GM19240 (cell line): ENCODE measurements around the gene TMED4.
A peak's percentile ranks its signal among the peaks of the same experiment; 100 is the strongest.
"Not testable (repeated sequence)": the region's sequence is repeated elsewhere in the genome, so short reads cannot be mapped to it uniquely, and the experiment has no call there.

Experiments used
- DNase-seq: peaks from one replicate; pipeline ENCODE4 v3.0.0; 2011; ENCODE audit warnings: low spot score; ENCODE audit not compliant: insufficient read length

The TMED4 gene

GRCh38 chr7:44607141-44608068, 25.4 kb upstream of the TMED4 start:
- DNase-seq = no peak

DNA sequence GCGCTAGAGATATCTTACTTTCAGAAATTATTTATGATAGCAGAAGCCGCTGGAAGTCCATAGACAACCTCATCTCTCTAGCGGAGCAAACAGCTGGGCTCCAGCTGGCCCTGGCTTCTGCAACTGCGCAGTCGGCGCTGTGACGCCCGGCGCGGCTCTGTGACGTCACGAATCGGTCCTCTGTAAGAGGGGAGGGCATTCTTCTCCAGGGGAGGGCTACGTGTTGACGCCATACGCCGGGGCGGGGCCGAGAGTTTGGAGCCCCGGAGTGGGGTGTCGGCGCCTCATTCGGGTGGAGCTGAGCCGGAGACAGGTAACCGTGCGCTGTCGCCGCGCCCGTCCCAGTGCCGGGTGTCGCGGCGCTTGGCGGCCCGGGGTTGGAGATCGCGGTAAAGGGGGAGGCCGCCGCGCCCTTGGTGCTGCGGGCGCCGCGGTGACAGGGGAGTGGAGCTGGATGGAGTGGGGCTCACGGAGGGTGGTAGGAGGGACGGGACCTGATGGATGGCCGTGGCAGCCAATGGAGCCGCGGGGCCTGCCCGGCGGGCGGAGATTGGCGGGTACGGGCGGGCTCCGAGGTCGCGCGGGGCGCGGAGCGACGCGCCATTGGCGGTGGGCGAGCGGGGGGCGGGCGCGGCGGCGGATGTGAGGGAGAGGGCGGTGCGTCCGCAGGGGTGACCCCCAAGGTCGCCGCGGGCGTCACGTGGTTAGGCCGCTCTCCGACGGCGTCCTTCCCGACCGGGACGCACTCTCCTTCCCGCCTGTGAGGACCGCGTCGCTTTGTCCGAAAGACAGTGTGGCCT, 24.5 kb upstream of the TMED4 start, which contains the start of gene OGDH:
Gene OGDH (plus strand): TSS at position 287 of the 800 bp plus-strand sequence. CDS start 17,717 bp downstream, outside the sequence.
- DNase-seq = peak; percentile 93

GRCh38 chr7:44604941-44605340, 22.9 kb upstream of the TMED4 start:
- no peak for DNase-seq

DNA sequence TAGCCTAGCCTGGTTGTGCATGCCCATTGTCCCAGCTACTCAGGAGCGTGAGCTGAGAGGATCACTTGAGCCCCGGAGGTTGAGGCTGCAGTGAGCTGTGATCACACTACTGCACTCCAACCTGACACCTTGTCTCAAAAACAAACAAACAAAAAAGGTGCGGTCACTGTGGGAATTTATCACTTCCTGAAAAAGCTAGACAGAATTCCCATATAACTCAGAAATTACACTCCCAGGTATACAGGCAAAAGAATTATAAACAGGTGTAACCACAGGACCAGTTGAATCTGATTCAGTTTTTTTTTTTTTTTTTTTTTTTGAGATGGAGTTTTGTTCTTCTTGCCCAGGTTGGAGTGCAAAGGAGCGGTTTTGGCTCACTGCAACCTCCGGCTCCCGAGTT, 21.2 kb upstream of the TMED4 start:
- no peak for DNase-seq

DNA sequence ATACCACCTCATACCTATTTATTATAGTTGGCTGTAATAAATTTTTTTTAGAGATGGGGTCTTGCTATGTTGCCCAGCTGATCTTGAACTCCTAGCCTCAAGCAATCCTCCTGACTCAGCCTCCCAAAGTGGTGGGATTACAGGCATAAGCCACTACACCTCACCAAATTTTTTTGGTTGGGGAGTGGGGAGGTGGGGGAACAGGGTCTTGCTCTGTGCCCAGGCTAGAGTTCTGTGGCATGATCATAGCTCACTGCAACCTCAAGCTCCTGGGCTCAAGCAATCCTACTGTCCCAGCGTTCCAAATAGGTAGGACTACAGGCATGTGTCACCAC, 20.5 kb upstream of the TMED4 start:
- DNase-seq = no peak

DNA sequence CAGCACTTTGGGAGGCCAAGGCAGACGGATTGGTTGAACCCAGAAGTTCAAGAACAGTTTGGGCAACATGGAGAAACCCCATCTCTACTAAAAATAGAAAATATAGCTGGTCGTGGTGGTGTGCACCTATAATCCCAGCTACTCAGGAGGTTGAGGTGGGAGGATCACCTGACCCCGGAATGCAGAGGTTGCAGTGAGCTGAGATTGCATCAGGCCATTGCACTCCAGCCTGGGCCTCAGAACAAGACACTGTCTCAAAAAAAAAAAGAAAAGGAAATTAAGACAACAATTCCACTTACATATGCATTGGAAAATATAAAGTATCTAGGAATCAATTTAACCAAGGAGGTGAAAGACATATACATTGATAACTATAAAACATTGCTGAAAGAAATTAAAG, 17.2 kb upstream of the TMED4 start:
- DNase-seq = no peak

- not testable (repeated sequence) for DNase-seq
These were observed 15.2 kb upstream of the TMED4 start for GRCh38 chr7:44597181-44597580.

DNA sequence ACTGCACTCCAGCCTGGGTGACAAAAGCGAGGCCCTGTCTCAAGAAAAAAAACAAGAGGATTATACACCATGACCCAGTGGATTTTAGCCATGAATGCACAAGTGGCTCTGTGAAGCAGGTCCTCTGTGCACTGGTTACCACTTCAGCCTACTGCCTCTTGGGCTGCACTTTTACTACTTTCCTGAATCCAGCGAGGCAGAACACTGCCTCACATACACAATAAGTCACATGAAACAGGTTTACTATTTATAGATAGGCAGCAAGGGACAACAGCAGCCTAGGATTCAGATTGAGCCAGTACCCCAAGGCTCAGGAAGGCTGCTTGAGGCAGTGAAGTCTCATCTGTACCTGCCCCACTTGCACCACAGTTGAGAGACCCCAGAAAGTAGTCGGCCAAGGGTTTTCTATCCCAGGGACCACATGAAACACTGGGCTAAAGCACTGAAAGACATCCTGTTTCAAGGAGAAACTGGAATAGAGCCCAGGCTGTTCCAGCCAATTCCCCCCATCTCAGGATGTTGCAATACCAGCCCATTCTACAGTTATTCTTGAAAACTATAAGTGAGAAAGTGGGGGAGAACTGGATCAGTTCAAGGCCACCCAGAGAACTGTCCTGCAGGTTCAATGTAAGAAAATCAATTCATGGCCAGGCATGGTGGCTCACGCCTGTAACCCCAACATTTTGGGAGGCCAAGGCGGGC, 14.1 kb upstream of the TMED4 start:
- DNase-seq = no peak

GRCh38 chr7:44590910-44591309, 8.9 kb upstream of the TMED4 start:
- DNase-seq = no peak

GRCh38 chr7:44587843-44588711, 6.0 kb upstream of the TMED4 start:
- DNase-seq = no peak

DNA sequence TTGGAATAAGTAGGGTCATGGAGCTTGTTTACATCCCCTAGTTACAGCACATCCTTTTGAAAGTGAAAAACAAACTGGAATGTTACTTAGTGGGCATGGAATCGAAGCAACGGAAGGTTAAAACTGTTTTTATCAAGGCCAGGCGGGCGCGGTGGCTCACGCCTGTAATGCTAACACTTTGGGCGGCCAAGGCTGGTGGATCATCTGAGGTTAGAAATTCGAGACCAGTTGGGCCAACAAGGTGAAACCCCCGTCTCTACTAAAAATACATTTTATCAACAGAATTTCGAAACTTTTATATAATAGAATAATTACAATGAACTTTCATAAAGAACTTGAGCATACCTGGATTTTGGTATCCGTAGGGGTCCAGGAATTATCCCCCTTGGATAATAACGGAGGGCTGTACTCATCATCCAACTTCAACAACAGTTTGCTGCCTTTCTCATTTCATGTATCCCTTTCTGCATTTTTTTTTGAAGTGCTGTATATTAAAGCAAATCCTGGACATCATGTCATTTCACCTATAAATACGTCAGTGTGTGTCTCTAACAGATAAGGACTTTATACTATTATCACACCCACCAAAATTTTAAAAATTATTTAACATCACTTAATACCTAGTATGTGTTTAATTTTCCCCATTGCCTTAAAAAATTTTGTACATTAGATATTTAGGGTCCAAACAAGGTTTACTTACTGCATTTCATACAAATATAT, 1.3 kb upstream of the TMED4 start:
- DNase-seq = no peak

GRCh38 chr7:44580945-44581878, 819 bp downstream of the TMED4 start:
- DNase-seq = no peak

DNA sequence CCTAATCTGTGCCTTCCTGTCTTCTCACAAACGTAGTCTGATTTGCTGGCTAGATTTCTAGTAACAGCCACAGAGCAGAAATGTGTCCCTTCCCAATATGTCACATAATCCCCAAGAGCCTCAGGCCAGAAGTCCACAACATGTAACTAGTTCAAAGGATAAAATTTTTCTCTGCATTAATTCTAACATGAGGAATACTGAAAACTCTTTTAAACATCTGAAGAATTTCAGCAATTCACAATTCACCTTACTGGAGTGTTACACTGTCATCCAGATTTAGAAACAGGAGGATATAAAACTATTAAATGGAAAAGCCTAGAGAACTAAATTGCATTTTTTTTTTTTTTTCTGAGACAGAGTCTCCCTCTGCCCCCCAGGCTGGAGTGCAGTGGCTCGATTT, 5.8 kb downstream of the TMED4 start:
- DNase-seq = no peak

- DNase-seq = no peak
These were observed 7.0 kb downstream of the TMED4 start for GRCh38 chr7:44575054-44575453.

GRCh38 chr7:44574287-44574872, 7.7 kb downstream of the TMED4 start:
- DNase-seq = no peak

DNA sequence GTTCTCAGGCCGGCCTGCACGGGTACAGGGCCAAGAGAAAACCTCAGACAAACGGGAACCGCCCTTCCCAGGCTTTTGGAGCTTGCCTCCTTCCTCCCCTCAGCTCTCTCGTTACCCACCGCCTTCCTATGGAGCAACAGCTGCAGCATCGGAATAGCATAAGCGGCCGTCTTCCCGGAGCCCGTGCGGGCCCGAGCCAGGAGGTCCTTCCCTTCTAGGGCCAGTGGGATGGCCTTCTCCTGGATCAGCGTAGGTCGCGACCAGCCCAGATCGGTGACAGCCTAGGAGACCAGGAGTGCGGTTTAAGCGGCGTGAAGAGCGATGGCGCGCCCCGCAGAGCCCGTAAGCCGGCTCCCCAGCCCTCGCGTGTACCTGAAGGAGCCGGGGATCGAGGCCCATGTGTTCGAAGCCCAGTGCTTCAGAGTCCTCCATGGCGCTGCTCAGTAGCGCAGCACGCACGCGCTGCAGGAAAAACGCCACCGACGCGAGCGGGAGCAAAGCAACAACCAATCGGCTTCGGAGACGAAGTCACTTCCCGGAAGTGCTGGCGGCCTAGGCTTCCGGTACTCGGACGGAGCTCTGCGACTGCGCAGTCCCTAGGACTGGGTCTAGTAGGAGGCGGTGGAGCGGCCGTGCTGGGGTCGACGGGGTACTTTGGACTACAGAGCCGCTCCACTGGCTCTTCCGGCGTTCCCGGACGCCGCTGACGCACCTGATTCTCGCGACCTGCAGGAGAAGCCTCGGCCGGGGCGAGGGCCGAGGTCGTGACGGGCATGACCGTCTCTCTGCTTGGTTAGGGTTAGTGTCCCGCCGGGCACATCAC, 8.4 kb downstream of the TMED4 start, which contains the start of gene DDX56:
Gene DDX56 (minus strand): TSS at position 445 of the 823 bp plus-strand sequence. CDS start 13 bp downstream, at position 432.
- peak; percentile 79 for DNase-seq

- no peak for DNase-seq
These were observed 9.3 kb downstream of the TMED4 start for GRCh38 chr7:44572771-44573170.

- no peak for DNase-seq
These were observed 12.1 kb downstream of the TMED4 start for GRCh38 chr7:44569959-44570358.
